Smooth muscle cell of the brain vasculature (primary cell): Measurements from ENCODE around the gene STEAP3.

Experiments
- DNase-seq: peaks from one replicate; pipeline ENCODE4 v3.0.0-alpha.2; 2012; ENCODE audit warnings: low read depth, low spot score

The STEAP3 gene, protein sequence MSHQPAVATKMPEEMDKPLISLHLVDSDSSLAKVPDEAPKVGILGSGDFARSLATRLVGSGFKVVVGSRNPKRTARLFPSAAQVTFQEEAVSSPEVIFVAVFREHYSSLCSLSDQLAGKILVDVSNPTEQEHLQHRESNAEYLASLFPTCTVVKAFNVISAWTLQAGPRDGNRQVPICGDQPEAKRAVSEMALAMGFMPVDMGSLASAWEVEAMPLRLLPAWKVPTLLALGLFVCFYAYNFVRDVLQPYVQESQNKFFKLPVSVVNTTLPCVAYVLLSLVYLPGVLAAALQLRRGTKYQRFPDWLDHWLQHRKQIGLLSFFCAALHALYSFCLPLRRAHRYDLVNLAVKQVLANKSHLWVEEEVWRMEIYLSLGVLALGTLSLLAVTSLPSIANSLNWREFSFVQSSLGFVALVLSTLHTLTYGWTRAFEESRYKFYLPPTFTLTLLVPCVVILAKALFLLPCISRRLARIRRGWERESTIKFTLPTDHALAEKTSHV

DNA sequence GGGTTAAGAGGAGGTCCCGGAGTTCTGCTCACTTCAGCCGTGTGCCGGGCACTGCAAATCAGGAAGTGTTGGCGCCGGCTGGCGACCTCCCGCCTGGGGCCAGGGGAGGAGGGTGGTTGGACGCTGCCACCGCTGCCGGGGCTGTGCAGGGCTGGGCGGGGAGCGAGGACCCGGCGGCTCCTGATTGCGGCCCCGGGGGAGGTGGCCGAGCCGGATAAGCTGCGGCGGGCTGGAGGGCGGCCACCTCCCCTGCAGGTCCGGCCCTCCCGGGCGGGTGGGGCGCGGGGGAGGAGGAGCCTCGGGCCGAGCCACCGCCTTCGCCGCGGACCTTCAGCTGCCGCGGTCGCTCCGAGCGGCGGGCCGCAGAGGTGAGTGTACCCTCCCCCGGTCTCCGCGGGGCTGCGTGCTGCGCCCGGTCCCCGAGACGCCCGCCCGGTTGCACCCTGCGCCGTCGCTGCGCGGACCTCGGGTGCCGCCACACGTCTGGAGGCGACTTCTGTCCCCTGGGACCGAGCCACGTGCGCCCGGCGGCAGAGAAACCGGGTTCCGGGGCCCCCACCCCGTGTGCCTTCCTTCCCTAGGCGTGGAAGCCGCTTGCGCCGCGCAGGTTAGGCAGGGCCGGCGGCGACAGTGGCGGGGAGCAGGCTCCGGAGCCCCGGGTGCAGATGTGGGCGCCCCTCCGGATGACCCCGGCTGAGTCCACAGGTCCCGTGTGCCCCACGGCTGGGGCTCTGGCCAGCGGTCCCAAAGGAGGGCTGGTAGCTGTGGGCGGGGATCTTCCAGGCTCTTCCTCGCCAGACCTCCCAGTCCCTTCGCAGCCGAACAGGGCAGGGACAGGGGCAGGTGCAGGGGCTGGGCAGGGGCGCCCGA, at the start of gene STEAP3:
Gene STEAP3, plus strand, starts transcription at position 314 of the 870 bp plus-strand sequence. CDS start 7,179 bp downstream, outside the sequence.
- DNase-seq, result no peak

DNA sequence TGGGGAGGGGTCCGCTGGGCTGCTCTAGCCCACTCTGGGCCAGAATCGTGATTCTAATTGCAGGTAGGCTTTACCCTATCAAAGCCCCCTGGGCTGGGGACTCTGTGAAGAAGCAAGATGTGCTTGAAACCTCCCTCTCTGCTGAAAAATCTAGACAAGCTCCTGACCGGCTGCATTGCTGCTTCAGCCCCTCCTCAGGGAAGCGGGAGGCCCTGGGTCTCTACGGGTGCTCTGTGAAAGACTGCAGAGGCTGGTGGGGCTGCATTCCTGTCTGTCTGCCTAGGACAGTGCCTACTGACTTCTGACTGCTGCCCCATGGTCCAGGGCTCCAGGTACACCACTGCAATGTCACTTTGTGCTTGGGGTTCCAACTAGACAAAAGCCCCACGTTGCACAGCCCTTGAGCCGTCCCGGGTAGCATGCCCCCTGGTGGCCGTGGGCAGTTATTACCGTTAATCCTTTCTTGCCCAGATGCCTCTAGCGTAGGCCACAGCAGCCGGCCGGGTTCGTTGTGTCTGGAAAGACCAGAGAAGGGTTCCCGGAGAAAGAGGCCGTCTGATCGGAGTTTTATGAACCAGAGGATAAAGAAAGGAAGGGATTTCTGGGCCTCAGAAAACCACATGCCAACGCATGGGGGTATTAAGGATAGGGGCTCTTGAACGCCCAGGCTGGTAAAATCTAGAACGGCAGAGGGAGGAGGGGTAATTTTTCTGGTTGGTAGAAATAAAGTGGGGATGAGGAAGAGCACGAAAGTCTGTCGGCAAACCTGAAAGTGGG, 49.2 kb upstream of the STEAP3 start:
- no peak for DNase-seq

GRCh38 chr2:119174993-119175347, 48.7 kb upstream of the STEAP3 start:
- no peak for DNase-seq

DNA sequence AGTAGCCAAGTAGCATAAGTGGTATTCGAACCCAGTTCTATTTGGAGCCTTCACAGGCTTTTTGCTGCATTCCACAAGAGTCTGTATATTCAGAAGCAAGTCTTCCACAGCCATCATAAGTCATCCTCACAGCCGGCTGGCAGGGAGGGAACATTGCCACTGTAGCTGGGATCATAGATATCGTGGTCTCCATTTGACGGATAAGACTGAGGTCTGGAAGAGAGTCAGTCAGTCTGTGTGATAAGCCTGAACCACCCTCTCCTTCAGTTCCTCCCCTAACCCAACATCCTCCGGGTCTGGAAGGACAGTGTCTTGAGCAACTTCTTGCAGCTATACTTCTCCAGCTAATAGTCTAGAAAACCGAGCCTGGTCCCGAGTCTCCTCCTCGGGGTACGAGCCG, 48.1 kb upstream of the STEAP3 start:
- DNase-seq, result no peak

DNA sequence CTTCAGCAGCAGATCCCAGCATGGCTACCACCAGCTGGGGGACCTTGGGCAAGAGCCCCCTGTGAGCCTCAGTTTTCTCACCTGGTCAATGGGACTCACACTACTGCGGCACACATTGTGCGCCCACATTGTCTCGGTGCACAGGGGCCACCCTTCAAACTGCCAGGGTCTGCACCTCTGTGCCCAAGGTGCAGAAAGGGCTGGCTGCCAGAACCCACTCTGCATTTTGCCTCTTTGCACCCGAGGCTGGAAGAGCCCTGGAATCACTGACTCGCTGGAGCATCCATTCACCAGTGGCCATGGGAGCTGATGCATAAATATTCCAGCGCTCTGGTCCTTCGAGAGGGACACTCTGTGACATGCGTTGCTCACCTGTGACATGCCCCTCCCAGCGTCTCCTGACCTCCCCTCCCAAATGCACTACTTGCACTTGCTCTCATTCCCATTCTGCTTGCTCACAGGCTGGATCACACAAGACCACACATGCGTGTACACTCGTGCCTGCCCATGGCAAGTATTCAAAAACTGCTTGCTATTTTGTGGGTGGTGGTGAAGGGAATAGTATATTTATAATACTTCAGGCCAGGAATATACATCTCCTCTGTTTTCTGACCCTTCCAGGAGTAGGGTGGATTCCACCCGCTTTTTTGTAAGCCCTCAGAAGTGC, 46.3 kb upstream of the STEAP3 start:
- no peak for DNase-seq

DNA sequence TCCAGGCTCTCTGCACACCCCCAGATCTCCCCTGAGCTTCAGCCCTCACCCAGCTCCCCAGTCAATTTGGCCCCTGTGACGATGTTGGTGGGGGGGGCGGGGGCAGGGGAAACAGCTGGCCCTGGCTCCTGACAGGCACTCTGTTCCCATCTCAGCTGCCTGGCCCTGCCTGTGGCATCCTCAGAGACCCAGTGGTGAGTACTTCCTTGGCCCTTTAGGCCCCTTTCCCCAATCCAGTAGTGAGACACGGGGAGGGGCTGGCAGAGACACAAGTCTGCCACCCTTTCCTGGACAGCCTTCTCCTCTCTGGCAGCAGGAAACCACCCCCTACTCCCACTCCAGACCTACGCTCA, 45.8 kb upstream of the STEAP3 start:
- DNase-seq, result no peak

GRCh38 chr2:119178776-119179175, 44.9 kb upstream of the STEAP3 start:
- no peak for DNase-seq

- DNase-seq, result no peak
Measured at GRCh38 chr2:119179202-119179601, 44.4 kb upstream of the STEAP3 start.

DNA sequence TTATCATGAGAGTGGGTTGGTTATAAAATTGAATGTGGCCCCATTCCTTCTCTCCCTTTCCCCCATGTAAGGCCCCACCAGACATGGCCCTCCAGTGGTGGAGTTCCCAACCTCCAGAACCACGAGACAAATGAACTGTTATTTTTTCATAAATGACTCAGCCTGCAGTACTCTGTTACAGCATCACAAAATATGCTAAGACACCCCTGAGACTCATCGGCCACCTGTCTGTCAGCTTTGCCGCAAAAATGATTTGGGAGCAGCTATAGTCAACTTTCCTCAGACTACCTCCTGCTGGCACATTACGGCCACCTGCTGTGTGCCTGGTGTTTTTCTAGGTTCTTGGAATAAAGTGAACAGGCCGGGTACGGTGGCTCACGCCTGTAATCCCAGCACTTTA, 43.6 kb upstream of the STEAP3 start:
- no peak for DNase-seq

DNA sequence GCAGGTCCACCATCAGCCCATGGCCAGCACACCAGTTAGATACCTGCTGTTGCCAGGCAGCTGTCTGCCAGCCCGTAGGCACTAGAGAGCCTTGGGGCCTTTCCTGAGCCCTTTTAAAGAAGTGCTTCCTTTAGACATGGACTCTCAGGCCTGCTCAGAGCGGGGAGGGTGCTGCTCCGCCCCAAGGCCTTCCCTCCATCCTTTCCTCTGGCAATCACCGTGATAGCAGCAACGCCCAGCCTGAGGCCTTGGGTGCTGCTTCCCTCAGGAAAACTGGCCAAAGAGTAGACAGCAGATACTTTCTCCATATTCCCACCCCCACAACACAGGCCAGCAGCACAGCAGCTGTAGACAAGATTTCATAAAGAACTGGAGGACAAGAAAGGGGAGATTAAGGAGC, 42.7 kb upstream of the STEAP3 start:
- DNase-seq, result no peak

DNA sequence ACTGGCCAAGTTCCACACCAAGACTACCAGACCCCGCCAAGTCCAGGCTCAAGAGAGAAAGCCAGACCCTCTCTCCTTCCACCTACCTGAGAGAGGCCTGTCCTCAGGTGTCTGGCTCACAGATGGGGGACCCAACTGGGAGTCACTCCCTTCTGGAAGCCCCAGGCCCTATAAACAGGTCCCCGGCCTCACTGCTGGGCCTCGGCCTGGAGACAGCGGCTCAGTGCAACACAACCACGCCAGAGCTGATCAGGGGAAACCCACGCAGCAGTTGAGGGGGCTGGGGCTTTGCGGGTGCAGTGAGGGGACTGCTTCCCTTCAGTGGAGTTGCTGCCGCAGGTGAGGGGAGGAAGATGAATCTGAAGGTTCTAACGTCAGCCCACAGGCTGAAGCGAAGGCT, 42.2 kb upstream of the STEAP3 start:
- no peak for DNase-seq

DNA sequence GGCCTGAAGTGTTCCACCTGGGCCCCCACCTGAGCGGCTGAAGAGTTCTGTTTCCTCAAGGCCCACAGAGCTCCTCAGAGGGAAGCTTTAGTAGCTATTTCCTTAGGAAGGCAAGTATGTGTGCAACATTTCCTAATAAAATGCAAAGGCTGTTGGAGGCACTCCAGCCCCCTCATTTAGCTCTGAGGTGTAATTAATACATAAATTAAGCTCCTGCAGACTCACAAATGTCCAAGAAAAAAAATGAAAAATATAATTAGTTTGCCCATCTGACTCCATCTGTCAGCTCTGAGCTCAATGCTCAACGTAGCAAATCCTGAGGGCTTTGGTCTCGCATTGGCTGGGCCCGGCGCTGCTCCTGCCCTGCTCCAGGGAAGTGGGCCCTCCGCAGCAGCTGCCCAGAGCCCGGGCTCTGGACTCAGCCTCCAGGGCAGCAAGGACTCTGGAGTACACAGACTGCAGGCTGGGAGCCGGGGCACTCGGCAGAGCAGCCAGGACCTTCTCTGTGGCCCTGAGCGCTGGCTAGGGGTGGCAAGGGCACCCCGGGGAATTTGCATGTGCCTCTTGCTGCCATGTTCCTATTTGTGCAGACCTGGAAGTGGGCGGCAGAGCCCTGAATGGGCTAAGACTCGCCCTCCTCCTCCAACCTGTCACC, 41.7 kb upstream of the STEAP3 start:
- no peak for DNase-seq

GRCh38 chr2:119184512-119184911, 39.1 kb upstream of the STEAP3 start:
- no peak for DNase-seq

- no peak for DNase-seq
Measured at GRCh38 chr2:119190321-119191111, 33.1 kb upstream of the STEAP3 start.

GRCh38 chr2:119192893-119193292, 30.7 kb upstream of the STEAP3 start:
- no peak for DNase-seq

DNA sequence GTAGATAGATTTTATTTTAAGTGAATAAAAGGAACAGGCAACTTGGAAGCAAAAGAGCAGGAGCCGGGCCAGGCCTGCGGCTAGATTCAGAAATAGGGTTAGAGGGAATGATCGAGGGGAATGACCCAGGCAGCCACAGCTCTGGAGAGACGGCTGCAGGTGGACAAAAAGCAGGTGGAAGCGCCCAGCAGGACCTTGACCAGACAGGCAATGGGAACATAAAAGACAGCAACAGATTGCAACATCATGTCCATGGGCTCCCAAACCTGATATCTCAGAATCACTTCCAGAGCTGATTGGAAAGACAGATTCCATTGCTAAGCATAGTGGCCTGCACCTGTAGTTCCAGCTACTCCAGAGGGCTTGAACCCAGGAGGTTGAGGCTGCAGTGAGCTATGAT, 28.6 kb upstream of the STEAP3 start:
- DNase-seq, result no peak

DNA sequence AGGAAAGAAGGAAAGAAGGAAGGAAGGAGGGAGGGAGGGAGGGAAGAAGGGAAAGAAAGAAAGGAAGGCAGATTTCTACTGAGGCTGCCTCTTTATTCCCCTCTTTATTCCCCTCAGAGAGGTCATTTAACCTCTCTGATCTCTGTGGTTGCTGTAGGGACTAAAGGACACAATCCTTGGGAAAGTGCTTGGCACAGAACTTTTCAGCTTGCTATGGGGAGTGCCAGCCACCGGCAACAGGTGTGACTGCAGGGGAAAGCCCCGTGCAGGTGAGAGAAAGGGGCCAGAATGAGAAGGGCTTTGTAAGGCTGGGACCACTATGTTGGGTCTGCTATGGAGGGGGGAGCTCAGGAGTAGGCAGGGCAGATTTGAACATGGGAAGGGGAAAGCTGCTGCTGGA, 27.7 kb upstream of the STEAP3 start:
- no peak for DNase-seq

DNA sequence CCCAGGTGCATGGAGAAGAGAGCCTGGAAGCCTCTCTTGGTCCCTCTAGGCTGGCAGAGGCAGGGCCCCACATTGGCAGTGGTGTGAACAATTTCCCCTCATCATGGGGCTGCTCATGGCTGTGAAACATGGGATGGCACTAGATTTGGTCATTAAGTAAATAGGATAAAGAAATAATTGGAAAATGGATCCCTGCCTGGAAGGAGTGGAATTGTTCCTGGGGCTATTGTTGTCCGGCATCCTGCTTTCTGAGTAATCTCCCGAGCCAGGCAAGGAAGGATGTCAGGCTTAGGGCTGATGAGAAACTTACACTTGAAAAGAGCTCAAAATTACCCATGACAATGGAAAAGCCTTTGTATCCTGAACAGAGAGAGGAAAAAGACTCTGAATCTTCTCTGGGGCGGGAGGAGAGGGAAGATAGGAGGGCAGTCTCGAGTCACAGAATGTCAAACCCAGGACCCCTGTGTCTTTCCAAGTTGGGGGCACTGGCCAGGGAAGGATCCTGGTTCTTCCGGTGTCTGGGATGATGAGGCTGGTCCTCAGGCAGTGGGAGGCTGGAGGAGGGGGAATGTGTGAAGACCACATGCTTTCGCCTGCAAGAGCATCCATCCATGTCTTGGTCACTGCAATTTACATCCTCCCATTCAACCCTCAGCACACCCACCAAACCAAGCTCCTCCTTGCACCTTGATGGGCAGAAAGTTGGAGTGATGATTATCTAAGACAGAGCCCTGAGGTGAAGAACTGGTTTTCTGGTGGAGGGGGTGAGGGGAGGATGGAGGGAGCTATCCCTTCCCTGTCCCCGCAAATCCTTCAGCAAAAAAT, 27.1 kb upstream of the STEAP3 start:
- no peak for DNase-seq

GRCh38 chr2:119197126-119197405, 26.6 kb upstream of the STEAP3 start:
- DNase-seq, result no peak
